Astrocyte of the cerebellum (primary cell): ENCODE data around the gene FAM83B.

Source experiments
- DNase-seq: peaks from one replicate; pipeline ENCODE4 v3.0.0-alpha.2; 2011; ENCODE audit warnings: low read depth
- H3K4me3 ChIP-seq: 2 replicates; pipeline ENCODE4 v1.5.1; 2011; ENCODE audit warnings: mild to moderate bottlenecking, low read depth, low read length, moderate library complexity
- CTCF ChIP-seq: IDR thresholded peaks from 2 replicates; pipeline ENCODE4 v1.5.1; 2012; ENCODE audit warnings: low read length, low read depth, moderate library complexity, mild to moderate bottlenecking; ENCODE audit errors: missing control alignments
- in situ Hi-C: cut with HindIII; loops from 2 replicates; pipeline ENCODE4 v1.10.0; 2017; ENCODE audit warnings: low sequenced_read_pairs

Gene FAM83B

GRCh38 chr6:54920628-54921027, 74.1 kb downstream of the FAM83B start:
- in situ Hi-C loops: no loop called here
- no peak for TF ChIP-seq CTCF

DNA sequence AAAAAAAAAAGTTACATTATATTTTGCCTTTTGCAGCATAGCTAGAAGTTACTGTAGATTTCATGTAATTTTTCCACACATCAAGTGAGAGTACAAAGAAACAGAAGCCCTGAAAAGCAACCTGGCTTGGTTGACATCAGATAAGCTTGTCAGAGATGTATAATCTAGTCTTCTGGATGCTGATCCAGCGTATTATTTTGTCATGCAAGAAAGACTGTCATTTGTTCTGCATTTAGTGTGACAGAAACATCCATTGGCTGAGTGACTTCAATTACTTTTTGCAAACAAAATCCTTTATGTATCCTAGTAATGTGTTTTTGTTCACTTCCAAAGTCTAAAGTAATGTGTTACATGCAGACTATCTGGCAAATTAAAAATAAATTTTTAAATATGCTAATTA, 75.3 kb downstream of the FAM83B start:
- no peak for DNase-seq
- no peak for TF ChIP-seq CTCF
- in situ Hi-C loops: no loop called here
- H3K4me3 ChIP-seq: no peak overlapping the region

More at GRCh38 chr6:54920628-54921027, 74.1 kb downstream of the FAM83B start:
- DNase-seq: no peak
- H3K4me3 ChIP-seq: no peak overlapping the region

DNA sequence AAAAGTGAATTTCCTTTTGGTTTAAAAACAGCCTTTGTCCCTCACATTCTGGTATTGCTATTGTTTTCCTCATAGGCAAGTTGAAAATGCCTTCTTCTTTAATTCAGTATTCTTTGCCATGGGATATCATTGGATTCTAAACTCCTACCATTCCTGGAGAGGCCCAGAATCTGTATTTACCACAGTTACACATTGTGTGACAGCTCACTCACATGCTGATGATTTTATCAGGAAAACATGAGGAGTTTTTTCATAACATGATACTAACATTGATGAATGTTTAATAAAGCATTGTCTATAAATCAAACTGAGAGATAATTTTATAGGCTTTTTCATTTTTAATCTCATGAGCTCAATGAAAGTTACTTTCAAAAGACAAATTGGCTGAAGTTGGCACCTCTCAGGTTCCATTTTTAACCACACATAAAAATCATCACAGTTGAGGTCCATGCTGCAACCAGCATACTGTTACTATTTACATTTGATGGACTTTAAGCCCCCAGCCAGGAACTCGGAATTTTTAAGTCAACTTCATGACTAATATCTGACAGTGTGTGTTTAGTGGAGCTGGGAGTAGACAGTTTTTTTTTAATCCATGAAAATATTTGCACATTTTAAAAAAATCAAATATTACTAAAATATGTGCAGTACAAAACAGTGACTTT, 82.8 kb downstream of the FAM83B start:
- no peak overlapping the region for H3K4me3 ChIP-seq
- DNase-seq: no peak
- no peak for TF ChIP-seq CTCF
- in situ Hi-C loops: no loop called here

DNA sequence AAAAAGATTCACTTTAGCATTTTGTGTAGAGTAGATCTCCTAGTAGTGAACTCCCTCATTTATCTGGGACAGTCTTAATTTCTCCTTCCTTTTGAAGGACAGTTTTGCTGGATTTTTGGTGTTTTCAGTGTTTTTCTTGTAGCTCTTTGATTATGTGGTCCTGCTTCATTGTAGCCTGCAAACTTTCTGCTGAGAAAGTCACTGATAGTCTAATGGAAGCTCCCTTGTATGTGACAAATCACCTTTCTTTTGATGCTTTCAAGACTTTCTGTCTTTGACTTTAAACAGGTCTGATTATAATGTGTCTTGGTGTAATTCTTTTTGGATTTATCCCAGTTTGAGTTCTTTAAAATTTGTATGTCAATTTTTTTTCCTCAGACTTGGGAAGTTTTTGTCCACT, 86.1 kb downstream of the FAM83B start:
- H3K4me3 ChIP-seq: no peak overlapping the region
- in situ Hi-C loops: no loop called here
- TF ChIP-seq CTCF: no peak
- no peak for DNase-seq

DNA sequence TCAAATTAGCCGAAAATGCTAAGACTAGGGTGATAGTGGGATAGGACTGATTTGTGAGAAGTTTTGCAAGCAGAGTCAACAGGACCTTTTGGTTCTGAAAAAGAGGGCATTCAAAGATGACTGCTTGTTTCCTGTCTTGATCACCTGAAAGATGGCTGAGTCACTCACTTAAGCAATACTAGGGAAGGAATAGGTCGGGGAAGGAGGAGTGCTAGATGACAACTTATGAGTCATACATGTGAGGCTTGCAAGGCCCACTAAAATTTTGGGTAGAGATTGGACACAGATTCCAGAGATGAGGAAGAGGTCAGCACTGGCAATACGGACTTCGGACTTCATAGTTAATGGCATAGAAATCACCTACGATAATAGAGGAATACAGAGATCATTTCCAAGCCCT, 89.2 kb downstream of the FAM83B start:
- TF ChIP-seq CTCF: no peak
- in situ Hi-C loops: no loop called here
- H3K4me3 ChIP-seq: no peak overlapping the region
- no peak for DNase-seq

GRCh38 chr6:54937371-54937770, 90.8 kb downstream of the FAM83B start:
- H3K4me3 ChIP-seq: no peak overlapping the region
- TF ChIP-seq CTCF: no peak
- in situ Hi-C loops: no loop called here
- no peak for DNase-seq
